ENCODE data around the gene HMG20A.

Gene HMG20A

GRCh38 chr15:77420610-77421369 lies at the start of gene HMG20A:
Gene HMG20A (plus strand): TSS chr15:77420888. CDS start chr15:77458408, 37,520 bp downstream.
- H3K27ac ChIP-seq: peak within 1 kb of the TSS; percentile 51
- TF ChIP-seq CTCF (IDR thresholded peaks at IDR 0.05): no peak
- TF ChIP-seq ZFX (IDR thresholded peaks at IDR 0.05; ENCODE audit: borderline replicate concordance): no peak

DNA sequence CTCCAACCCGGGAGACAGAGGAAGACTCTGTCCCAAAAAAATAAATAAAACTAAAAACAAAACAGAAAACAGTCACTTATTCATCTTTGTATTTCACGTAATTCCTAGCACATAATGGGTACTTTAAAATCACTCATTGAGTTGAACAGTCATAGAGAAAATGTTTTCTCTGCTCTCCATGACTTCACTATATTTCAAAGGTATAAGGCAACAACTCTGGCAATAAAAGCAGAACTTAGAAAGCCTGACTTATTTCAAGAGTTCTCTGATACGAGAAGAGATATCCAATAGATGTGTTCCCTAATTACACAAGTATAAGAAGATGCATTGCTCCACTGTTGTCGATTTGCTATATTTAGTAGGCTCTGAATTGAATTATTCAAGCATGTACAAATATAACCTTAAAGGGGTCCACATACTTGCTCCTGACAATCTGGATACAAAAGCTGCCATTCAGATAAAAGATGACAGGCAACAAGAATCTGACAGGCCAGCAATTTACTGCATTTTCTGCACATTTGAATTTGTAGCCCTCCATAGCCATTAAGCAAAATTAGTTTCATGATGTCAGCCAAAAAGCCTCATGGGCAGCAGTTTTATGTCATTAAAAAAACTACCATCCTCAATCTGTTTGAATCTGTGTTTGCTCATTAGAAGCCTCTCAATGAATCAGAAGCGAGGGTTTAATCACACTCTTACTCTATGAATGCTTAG lies 48.7 kb upstream of the HMG20A start:
- TF ChIP-seq CTCF (IDR thresholded peaks at IDR 0.05) (no peak), ZFX (IDR thresholded peaks at IDR 0.05; ENCODE audit: borderline replicate concordance) (no peak)
- no peak overlapping the region for H3K27ac ChIP-seq

- H3K27ac ChIP-seq: no peak overlapping the region
- TF ChIP-seq ZFX (IDR thresholded peaks at IDR 0.05; ENCODE audit: borderline replicate concordance) (no peak), CTCF (IDR thresholded peaks at IDR 0.05) (no peak)
These were observed 47.2 kb upstream of the HMG20A start for GRCh38 chr15:77373441-77373840.

DNA sequence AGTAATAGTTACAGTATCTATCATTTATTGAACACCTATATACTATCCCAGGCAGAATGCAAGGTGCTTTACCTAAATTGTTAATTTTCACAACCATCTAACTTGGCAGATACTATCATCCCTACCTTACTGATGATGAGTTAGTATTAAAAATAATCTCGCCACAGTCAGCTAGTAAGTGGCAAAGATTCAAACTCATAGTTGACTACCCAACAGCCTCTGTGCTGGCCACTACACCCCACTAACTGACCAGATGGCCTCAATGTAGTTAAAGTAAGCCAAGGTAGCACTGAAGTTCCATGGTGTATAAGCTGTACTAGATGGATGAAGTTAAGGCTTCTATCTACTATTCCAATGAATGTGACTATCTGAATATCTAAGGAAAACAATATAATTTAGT lies 45.6 kb upstream of the HMG20A start:
- H3K27ac ChIP-seq: no peak overlapping the region
- no peak for TF ChIP-seq ZFX (IDR thresholded peaks at IDR 0.05; ENCODE audit: borderline replicate concordance)
- TF ChIP-seq CTCF (IDR thresholded peaks at IDR 0.05): no peak

- no peak overlapping the region for H3K27ac ChIP-seq
- no peak for TF ChIP-seq CTCF (IDR thresholded peaks at IDR 0.05)
- no peak for TF ChIP-seq ZFX (IDR thresholded peaks at IDR 0.05; ENCODE audit: borderline replicate concordance)
These were observed 43.9 kb upstream of the HMG20A start for GRCh38 chr15:77376770-77377169.

DNA sequence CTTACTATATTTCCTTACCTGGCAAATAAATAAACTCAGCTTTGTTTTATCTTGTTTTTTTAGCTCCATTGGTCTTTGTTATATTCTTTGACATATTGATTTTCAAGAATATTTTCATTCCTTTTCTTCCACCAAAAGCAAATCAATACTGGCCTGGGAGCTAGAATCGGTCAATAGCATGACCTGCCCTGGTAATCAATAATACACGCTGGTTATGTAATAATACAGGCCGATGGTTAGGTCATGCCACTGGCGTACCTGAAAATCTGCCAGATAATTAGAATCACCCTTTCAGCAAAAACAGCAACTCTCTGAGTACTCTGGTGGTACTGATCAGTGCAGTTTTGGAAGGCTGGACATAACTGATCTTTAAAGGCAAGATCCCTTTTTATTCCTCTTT lies 40.7 kb upstream of the HMG20A start:
- no peak overlapping the region for H3K27ac ChIP-seq
- TF ChIP-seq ZFX (IDR thresholded peaks at IDR 0.05; ENCODE audit: borderline replicate concordance) (no peak), CTCF (IDR thresholded peaks at IDR 0.05) (no peak)

GRCh38 chr15:77384086-77384485 lies 36.6 kb upstream of the HMG20A start:
- no peak overlapping the region for H3K27ac ChIP-seq
- TF ChIP-seq ZFX (IDR thresholded peaks at IDR 0.05; ENCODE audit: borderline replicate concordance) (no peak), CTCF (IDR thresholded peaks at IDR 0.05) (no peak)

Data from 22Rv1 (cell line).